GM18520 (cell line): ENCODE results near the gene DISP2.

Experiments
- ATAC-seq: cut with Tn5 transposase; IDR thresholded peaks from one replicate; pipeline ENCODE4 v1.9.1; 2021; ENCODE audit not compliant: unreplicated experiment

DISP2 gene

DNA sequence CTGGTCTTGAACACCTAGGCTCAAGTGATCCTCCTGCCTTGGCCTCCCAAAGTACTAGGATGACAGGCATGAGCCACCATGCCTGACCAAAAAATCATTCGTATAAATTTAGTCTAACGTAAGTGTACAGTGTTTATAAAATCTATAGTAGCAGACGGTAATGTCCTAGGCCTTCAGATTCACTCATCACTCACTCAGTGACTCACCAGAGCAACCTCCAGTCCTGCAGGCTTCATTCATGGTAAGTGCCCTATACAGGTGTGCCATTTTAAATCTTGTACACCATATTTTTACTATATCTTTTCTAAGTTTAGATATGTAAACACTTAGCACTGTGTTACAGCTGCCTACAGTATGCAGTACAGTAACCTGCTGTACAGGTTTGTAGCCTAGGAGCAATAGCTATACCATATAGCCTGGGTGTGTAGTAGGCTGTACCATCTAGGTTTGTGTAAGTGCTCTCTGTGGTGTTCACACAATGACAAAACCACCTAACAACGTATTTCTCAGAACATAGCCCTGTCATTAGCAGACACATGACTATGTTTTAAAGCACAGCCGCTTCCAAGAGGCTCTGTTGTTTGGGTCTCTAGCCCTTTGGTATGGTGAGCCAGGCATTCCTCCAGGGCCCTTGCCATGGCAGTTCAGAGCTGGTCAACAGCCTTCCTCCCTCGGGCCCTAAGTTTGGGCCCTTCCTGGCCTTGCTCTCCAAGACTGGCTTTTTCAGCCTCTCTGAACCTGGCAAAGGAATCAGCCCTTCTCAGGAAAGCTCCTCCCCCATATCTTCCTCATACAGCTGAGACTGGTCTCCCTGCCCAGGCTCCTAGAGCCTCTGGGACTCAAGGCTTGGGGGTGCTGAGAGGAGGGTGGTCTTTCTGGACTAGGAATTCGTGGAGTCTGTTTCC is 15.4 kb upstream of the DISP2 start:
- ATAC-seq, result no peak

DNA sequence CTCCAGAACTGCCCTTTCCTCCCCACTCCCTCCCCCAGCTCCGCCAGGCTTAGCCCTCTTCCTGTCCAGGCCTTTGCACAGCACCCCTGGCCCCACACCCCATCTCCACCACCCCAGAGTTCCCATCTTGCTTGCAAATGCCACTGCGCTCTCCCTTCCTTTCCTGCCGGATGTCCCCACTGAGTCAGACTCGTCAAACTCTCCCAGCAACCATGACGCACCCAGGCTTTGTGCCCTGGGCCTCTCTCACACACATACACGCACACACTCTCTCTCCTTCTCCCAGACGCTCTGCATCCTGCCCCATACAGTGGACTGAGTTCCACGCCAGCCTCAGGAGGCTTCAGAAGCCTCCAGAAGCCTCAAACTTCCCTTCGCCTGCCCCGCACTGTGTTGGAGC is 14.5 kb upstream of the DISP2 start:
- ATAC-seq, result no peak

DNA sequence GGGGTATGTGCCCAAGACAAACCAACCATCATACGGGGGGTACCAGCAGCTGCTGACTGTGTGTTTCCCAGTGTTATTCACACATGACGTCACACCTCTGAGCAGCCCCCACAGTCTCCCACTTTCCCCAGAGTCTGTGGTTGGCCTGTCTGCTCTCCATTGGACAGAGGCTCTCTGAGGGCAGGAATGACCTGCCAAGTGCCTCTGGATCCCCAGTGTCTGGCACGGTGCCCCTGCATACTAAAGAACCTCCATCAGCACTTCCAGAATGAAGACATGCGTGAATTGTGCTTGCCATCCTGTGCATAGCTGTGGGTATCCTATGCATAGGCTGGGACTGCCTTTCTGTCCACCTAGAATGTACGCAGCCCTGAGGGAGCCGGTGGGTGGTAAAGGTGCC is 13.8 kb upstream of the DISP2 start:
- no peak for ATAC-seq

DNA sequence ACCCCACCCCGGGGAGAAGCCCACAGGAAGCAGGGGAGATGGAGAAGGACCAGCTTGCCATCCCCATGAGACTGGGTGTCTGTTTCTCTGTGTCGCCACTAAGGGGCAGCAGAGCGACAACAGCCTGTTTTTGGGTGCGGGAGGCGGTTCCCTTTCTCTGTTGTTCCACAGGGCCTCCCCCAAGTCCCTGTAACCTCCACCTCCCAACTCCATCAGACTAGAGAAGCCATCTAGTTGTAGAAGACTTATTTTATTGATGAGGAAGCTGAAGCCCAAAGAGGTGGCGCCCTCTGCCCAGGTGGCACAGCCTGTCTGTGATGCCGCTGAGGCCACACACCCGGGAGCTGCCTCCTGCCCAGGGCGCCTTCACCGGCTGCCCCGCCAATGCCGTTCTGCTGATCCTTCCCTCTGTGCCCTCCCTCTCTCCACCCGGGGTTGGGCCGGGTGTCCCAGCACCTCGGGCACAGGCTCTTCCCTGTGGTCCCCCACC is 13.3 kb upstream of the DISP2 start:
- no peak for ATAC-seq

DNA sequence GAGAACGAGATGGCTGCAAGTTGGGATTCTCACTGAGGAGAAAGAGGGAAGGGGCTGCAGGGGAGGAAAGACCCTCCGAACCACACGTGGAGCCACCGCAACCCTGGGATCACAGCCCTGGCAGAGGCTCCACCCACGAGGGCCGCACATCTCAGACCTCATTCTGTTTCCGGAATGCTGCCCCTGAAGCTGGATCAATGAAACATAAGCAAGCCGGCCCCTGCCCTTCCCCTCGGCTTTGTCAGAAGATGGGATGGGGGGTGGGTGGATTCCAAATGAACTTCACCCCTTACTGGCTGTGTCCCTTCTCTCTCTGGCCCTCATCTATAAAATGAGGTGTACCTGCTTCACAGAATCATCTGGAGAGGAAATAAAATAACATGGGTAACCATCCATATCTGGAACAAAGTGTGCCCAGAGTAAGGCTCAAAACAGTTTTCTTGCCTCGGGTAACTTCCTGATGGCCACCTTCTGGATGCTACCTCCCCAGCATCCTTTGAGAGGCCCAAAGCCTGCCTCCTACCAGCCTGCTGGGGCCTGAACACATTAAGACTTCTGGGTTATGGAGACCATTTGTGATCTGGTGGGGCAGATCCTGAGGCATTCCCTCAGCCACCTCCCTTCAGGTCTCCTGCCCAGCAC is 12.7 kb upstream of the DISP2 start:
- no peak for ATAC-seq

DNA sequence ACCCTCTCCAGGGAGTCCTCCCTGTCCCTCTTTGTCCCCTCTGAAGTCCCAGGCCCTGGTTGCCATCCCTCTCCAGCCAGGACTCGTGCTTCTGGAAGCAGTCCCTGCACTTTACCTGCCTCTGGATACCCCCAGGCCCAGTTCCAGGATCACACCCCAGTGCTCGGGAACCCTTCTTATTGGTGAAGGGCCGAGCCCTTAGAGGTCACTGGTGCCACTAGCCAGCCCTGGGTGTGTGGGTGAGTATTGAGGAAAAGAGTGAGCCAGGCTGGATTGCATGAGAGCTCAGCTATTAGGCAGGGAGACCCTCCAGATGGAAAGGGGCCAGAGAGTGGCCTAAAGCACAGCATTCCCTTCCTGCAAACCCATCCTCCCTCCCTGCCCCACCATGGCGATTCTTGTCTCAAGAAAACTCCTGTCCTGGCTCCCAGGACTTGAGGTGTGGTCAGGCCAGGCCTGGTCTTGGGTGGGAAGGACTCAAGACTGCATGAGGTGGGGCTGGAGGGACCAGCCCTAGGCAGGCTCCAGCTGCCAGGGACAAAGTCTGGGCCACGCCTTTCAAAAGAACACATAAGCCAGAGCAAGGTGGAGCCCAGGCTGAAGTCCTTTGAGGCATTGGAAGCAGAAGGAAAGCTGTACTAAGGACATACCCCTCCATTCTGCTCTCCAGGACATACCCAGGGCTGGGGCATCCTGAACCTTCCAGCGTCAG is 12.0 kb upstream of the DISP2 start:
- ATAC-seq, result no peak

DNA sequence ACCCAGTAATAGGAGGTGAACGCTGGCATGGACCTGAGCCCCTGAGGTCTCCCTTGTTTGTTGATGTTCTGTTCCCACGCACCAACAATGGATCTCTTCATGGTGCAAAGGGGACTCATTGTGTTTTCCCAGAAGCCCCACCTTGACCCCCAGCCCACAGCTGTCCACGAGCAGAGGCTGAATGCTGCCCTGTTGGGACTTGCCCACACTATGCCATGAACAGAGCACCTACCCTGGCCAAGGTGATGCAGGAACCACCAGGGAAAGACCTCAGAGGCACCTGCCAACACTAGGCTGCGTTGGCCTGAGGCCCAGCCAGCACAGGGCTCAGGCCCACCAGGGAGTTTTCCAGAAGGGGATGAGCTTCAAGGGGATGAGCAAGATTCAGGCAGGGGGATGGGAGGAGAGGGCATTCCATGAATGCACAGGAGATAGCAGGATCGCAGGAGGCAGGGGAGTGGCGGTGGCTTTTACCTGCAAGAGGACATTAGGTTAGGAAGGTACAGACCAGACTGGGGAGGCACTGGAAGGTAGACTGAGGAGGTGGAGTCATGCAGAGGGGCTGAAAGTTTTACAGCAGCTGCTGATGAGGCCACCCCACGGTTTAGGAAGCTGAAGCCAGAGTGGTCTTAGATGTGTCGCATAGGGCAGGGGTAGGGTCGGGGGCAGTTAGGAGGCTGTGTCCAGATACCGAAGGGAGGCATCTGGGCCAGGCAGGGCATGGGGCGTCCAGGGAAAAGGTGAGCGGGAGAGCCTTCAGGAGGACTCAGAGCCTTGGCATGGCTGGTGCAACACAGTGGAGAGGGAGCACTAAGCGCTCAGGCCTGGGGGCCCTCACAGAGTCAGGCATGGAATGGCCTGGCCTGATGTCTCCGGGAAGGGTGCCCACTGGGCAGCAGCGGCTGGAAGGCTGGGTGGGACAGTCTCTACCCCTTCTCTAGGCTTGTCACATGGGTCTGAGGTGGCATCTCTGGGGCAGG is 11.2 kb upstream of the DISP2 start:
- no peak for ATAC-seq

DNA sequence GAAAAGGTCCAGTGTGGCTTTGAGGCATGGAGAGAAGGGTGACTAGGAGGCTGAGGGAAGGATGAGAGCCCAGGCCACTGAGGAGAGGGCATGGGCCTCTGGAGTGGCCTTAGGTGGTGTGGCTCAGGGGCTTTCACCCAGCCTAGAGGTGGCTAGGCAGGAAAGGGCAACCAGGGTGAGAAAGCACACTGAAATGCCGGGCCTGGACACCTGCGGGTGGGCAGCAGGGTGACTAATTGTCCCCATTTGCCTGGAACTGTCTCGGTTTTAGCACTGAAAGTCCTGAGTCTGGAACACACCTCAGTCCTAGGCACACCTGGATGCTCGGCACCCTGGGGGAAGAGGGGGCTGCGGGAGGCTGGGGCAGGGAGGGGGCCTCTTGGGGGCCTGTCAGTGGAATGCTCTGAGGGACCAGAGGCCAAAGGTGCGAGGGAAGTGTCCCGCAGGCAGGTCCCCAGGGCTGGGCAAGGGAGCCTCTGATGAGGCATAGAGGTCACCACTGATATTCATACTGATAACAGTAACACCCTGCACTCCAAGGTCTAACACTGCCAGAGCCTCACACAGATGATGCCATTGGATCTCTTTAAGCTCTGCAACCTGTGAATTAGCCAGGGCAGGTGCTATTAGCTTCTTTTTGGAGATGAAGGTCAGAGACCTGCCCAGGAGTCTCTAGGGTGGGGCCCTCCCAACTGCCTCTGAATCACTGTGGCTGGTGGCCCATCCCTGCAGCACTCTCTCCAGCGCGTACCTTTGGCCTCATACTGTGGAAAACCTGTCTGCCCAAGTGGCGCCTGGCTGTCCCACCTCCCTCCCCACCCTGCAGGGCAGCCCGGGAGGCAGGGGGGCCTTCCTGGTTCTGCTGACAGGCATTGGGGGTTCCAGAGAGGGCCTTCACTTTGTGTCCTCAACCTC is 10.2 kb upstream of the DISP2 start:
- no peak for ATAC-seq

DNA sequence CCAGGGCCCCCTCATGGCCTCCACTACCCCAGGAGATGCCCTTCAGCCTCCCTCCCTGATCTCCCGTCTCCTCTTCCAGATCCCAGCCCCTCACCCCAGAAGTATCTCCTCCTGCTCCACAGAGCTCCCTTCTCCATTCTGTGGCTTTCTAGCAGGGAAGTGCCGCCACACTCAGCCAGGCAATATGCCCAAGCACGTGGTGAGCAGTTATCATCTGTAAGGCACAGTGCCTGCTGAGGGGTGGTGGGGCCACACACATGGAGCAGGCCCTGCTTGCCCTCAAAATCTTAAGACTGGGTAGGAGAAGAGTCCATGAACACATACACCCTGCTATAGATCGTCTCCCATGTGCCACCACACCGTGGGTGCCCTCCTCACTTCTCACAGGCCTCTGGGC is 9.5 kb upstream of the DISP2 start:
- ATAC-seq, result no peak

DNA sequence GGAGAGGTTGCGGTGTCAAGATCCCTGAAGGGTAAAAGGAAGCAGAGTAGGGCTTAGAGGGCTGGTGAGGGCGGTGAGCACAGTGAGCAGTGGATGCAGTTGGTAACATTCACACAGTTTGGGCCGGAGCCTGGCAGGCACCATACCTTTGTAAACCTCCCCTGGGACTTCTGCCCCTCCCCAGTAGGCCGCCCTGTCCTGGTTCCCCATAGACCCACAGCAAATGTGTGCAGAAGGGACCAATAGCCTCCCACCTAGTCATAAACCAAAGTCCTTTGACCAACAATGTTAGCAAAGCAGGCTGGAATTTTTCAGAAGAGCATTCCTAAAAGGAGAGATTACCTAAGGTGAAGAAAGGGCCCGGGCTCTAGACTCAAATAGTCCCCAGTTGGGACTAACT is 8.9 kb upstream of the DISP2 start:
- no peak for ATAC-seq

DNA sequence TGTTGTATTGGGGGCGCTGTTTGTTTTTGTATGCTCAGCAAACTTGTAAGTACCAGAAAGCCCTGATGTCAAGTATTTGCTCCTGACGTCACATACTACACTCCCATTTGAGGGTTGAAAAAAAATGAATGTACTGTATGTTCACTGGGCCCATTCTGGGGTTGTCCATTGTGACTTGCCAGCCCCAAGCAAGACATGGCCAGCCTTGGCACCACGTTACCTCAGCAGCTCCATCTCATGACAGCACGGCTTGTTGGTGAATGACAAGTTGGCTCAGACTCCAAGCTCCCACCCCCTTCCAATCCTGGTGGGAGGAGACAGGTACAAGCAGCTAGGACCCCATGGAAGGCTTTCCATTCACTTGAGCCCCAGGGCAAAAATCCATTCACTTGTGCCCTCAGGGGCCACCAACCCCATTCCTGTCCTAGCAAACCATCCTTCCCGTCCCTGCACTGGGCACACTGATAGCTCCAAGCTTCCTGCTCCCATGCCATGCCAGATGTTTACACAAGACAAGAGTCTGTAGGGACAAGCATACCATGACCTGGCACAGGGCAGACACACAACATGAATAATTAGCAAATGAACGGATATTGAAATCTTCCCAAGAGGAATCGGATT is 5.6 kb upstream of the DISP2 start:
- no peak for ATAC-seq

DNA sequence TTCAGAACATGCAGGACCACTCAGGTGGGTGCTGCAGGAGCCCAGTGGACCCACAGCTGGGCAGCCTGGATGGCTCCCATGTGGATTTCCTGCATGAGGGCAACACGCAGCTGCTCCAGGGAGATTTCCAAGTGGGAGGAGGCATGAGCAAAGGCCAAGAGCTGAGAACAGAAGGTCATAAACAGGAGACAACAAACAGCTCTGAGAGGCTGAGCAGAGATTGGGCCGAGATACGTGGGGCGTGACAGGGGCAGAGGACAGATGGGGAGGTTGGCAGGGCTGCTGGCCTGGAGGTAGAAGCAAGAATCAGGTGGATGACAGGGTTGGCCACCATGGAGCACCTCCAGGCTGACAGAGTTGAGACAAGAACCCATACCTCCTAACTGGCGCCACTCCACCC is 4.3 kb upstream of the DISP2 start:
- ATAC-seq, result no peak

DNA sequence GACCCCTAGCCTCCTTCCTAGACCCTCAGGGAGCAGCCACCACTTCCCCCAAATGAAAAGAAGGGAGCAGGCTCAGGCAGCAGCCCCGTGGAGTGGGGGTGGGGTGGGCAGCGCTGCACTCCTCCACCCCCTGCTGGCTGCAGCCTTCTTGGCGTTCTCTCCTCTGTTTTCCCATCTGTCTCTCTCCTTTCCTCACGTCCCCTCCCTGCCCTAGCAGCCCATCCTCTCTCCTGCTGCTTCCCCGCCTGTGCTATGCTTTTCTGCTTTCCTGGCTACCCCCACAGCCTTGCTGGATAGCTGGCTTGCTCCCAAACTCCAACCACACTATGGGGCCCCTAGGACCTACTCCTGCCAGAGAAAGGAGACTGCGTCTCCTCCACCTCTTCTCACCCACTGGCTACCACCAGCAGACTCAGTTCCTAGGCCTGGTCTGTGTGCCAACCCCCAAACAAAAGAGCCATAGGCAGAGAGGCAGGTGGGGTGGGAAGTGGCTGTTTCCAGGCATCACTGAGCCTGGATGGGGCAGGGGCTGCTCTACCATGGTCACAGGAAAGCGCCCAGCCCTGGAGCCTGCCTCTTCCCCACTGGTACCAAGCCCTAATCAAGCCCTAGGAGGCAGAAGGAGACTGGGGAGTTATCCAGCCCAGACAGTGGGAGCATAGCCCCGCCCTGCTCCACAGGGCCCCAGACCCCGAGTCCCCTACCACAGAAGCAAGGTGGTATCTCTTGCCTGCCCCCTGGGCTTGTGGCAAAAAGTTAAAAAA is 3.4 kb upstream of the DISP2 start:
- ATAC-seq, result no peak

DNA sequence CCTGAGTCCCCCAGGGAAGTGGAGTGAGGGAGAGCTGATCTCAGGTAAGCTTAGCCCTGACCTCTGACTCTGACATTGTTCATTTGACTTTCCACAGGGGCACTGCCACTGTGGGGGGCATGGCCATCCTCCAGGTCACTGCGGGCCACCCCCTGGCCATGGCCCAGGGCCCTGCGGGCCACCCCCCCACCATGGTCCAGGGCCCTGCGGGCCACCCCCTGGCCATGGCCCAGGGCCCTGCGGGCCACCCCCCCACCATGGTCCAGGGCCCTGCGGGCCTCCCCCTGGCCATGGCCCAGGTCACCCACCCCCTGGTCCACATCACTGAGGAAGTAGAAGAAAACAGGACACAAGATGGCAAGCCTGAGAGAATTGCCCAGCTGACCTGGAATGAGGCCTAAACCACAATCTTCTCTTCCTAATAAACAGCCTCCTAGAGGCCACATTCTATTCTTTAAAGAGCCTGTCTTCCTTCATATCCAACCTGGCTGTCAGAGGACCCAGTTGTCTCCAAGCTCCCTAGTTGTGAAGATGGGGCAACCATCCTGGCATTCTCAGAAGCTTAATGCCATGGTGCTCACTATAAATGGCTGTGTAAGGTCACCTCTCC is 1.9 kb upstream of the DISP2 start:
- ATAC-seq, result no peak

DNA sequence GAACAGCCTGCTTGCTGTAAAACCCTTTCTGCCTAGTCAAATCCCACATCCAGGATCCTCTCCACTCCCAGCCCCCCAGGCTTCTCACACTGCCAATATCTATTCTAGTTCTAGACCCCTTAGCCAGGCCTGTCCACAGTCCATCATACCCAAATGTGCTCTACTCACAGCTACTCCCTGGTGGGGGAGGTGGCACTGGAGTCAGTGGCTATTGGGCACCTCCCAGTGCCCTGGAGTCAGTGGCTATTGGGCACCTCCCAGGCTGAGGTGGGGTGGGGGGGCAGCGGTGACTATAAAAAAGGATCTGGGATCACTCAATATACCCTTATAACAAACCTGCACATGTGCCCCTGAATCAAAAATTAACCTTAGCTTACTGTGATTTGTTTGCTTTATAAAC is 773 bp upstream of the DISP2 start:
- no peak for ATAC-seq

DNA sequence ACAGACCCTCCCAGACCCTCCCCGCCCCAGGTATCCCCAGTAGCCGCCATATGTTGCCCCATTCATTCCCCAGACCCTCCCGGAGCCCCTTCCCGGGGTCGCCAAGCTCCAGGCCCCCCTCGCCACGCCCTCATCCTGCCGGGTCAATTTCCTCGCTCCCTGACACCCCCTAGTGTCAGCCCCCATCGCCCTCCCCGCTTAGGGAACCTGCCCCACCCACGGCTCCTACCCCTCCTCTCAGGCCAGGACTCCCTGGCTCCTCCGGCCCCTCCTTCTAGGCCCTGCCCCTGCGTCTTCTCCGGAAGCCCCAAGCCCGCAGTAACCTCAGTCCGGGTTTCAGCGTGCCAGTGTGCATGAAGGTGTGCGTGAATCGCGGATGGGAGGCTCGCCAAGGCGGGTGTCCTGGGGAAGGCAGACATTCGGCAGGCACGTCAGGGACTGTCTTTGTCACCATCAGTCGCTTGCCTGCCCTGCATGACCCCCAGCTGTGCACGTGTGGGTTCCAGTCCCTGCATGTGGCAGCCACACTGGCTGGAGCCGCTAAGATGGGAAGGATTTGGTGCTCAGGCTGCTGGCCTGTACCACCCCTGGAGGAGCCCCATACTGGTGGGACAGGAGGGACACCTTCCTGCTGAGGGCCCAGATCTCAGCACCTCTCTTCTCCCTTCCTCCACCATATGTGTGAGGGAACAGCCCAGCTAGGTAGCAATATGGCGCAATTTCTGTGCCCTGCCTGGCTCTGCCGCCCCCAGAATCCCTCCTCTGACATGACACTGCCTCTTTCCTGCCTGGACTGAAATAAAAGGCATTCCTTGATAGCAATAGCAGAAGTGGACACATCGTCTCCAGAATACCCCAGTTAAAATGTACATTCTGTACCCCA is 693 bp downstream of the DISP2 start:
- ATAC-seq, result no peak

DNA sequence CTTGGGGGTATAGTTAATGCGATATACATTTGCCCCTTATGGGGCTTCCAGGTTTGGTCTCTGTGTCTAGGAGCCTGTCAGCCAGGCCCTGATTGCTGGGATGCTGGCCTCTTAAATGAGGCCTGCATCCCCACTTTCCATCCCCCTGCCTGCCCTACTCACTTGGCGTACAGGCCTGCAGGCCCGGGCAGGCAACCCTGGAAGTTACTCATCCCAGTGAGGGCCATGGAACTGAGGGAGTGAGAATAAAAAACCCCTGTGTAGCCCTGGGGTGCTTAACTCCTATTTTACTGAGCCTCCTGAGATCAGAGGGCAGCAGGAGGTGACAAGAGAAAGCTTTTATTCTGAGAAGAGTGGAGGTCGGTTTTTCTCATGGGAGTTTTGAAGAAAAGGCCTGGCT is 2.0 kb downstream of the DISP2 start:
- no peak for ATAC-seq
